Activated CD8-positive, alpha-beta T cell treated with anti-CD3 and anti-CD28 coated beads, Interleukin-2, amount 10 ng/mL, durations not matched to agents 7 days and 5 days (primary cell): ENCODE measurements around the gene TMIGD3. TPM values are rescaled to one million over a fixed set of nuclear protein-coding genes. Genes with fewer than 3 reads are reported as not detected.
"Not testable (repeated sequence)": the region's sequence is repeated elsewhere in the genome, so short reads cannot be mapped to it uniquely, and the experiment has no call there.

Source experiments
- ATAC-seq: fragments of 150-1000 bp; cut with Tn5 transposase; one replicate; pipeline ENCODE4 v1.10.0; 2021; ENCODE audit warnings: moderate library complexity
- CTCF ChIA-PET: fragments of 350-600 bp; sonication (Branson Sonifier 250); formaldehyde crosslinking; loops from one replicate; lab custom pipeline; 2021; ENCODE audit warnings: antibody characterized with exemption; lab: Charles Lee
- POLR2A ChIA-PET: fragments of 350-600 bp; sonication (Branson Sonifier 250); formaldehyde crosslinking; loops from one replicate; lab custom pipeline; 2021; ENCODE audit warnings: antibody characterized with exemption; lab: Charles Lee
- DNase-seq: peaks from one replicate; pipeline ENCODE4 v3.0.0-alpha.2; 2020
- H3K27ac Mint-ChIP-seq: one replicate; pipeline ENCODE4 v1.8.0; 2021; ENCODE audit warnings: mild to moderate bottlenecking, mixed read lengths
- H3K27me3 Mint-ChIP-seq: one replicate; pipeline ENCODE4 v1.8.0; 2021; ENCODE audit warnings: low read depth, mixed read lengths
- H3K36me3 Mint-ChIP-seq: one replicate; pipeline ENCODE4 v1.8.0; 2021; ENCODE audit warnings: low read depth, mixed read lengths
- H3K4me1 Mint-ChIP-seq: one replicate; pipeline ENCODE4 v1.8.0; 2021; ENCODE audit warnings: low read depth, mixed read lengths
- H3K4me3 Mint-ChIP-seq: one replicate; pipeline ENCODE4 v1.8.0; 2021; ENCODE audit warnings: mild to moderate bottlenecking, mixed read lengths
- H3K9me3 Mint-ChIP-seq: one replicate; pipeline ENCODE4 v1.8.0; 2022; ENCODE audit warnings: mixed read lengths; ENCODE audit not compliant: insufficient read depth
- total RNA-seq, 2 experiments: library from RNA; stranded (reverse); gene quantifications; one replicate each; pipeline ENCODE4 v1.2.3, GENCODE V29; 2021

The TMIGD3 gene
- total RNA-seq, result not detected

DNA sequence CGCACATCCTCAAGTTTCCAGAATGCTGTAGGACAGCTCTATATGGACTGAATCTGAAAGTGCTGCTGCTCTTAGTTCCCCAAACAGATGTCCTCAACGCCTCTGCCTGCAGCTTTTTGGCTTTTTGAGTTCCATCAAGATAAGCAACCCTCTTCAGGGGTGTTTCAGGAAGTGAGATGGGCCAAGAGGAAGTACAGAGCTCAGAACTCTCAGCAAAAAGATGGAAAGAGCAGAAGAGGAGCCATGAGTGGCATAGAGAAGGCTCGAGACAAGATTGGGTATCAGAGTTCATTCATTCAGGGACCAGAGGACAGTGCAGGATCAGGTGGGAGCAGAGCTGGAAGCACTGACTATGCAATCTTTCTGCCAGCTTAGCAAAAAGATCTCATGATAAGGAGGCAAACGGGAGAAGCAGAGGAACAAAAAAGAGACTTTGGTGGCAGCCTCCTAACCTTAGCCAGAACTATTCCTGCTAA, at the start of gene TMIGD3, which contains the start of gene ADORA3:
Gene TMIGD3, minus strand, starts transcription at position 49 of the 476 bp plus-strand sequence. CDS start 279 bp downstream, outside the sequence.
Gene ADORA3, minus strand, starts transcription at position 49 of the 476 bp plus-strand sequence. CDS start 279 bp downstream, outside the sequence.
- Mint-ChIP-seq H3K27ac (peak within 1 kb of the TSS; percentile 70), H3K4me1 (peaks cover 62% of the 10 kb centered on the region), H3K27me3 (no peaks in the 10 kb centered on the region), H3K9me3 (no peaks in the 10 kb centered on the region), H3K4me3 (peak within 1 kb of the TSS; percentile 2), H3K36me3 (no peaks in the 10 kb centered on the region)
- ATAC-seq (no peak), DNase-seq (no peak)
- ChIA-PET POLR2A (interaction anchor here (0.7 kb wide), 1 partner anchor 52 kb away, joined by 3 read pairs; no protein-coding TSS in a partner anchor), CTCF (interaction anchor here (0.8 to 2.4 kb wide), 8 partner anchors 8 to 265 kb away, joined by 3 to 9 read pairs (median 5); no protein-coding TSS in a partner anchor)

DNA sequence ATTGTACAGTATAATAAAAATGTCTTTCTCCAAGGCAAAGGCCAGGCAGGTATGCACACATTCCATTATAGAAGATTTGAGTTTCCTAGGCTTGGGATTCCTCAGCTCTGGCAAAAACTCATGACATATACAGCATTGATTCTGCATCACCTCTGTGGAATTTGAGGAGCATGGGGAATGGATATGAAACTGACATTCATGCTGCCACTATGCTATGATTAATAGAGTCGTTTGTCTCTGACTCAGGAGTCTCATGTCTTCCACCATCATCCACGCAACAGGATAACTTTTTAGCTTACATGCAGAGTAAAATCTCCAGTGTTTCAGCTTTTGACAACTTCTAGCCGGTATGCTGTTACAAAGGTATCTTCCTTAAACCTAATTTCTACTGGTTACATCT, 49.8 kb upstream of the TMIGD3 start:
- H3K27ac Mint-ChIP-seq, result no peak overlapping the region
- H3K9me3 Mint-ChIP-seq, result no peaks in the 10 kb centered on the region
- POLR2A ChIA-PET, result interaction anchor here (0.6 kb wide), 1 partner anchor 235 kb away, joined by 4 read pairs; no protein-coding TSS in a partner anchor
- DNase-seq, result no peak
- no peak overlapping the region for H3K4me3 Mint-ChIP-seq
- ATAC-seq, result no peak
- CTCF ChIA-PET, result interaction anchor here (0.8 to 3.7 kb wide), 2 partner anchors 36 to 45 kb away, joined by 3 to 15 read pairs; no protein-coding TSS in a partner anchor
- H3K36me3 Mint-ChIP-seq, result peaks cover 3% of the 10 kb centered on the region
- H3K27me3 Mint-ChIP-seq, result no peaks in the 10 kb centered on the region
- H3K4me1 Mint-ChIP-seq, result peaks cover 4% of the 10 kb centered on the region

DNA sequence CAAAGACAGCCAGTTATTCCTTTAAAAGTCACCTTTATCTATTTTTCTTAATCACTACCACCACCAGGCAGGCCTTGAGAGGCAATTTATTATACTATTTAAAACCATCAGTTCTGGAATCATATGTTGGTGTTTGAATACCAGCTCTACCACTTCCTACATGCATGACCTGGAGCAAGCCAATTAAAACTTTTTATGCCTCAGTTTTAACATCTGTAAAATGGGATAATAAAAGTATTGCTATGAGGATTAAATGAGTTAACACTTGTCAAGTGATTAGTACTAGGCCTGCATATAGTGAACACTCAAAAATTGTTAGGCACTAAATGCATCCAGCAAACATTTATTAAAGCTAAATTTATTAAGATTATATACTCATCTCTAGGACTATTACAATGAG, 49.2 kb upstream of the TMIGD3 start:
- ChIA-PET POLR2A (interaction anchor here (0.6 to 0.7 kb wide), 2 partner anchors 27 to 236 kb away, joined by 4 read pairs; no protein-coding TSS in a partner anchor), CTCF (interaction anchor here (0.8 to 3.7 kb wide), 2 partner anchors 36 to 44 kb away, joined by 3 to 15 read pairs; no protein-coding TSS in a partner anchor)

DNA sequence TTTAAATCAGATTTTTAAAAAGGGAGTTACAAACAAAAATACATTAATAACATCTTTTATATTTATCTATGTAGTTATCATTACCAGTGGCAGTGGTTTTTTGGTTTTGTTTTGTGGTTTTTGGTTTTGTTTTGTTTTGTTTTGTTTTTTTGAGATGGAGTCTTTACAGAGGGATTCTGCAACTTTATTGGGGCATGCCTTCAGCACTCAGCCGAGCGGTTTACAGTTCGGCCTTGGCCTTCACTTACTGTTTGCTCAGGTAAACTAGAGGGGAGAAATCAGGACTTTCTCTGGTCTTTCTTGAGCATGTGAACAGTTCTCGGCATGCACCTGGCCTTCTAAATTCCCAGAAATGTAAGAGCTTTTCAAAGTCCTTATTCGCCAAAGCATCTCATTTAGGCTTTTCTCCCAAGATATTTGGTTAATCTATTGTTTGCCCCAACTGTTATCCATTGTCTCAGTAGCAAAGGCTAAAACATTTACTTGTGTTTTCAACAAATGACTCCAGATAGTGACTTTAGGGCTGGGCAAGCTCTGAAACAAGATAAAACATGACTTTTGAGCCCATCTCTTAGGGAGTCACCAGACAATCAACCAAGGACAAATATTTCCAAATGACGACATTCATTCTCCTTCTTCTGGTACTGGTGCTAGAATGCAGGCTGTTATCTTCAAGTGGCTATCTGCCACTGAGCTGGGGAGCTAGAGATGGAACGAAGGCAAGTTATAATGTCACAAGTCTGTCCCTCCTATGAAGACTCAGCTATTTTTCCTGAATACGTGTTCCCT, 48.4 kb upstream of the TMIGD3 start:
- Mint-ChIP-seq H3K9me3 (no peaks in the 10 kb centered on the region), H3K4me3 (no peak overlapping the region), H3K27ac (no peak overlapping the region), H3K4me1 (peaks cover 4% of the 10 kb centered on the region), H3K36me3 (peaks cover 3% of the 10 kb centered on the region), H3K27me3 (no peaks in the 10 kb centered on the region)
- no peak for DNase-seq
- CTCF ChIA-PET, result interaction anchor here (1.4 to 3.7 kb wide), 3 partner anchors 12 to 43 kb away, joined by 4 to 15 read pairs (median 5); no protein-coding TSS in a partner anchor
- ATAC-seq, result no peak
- POLR2A ChIA-PET, result interaction anchor here (0.7 kb wide), 1 partner anchor 27 kb away, joined by 4 read pairs; no protein-coding TSS in a partner anchor

More for the DNA sequence above, 49.2 kb upstream of the TMIGD3 start:
- Mint-ChIP-seq H3K27me3 (no peaks in the 10 kb centered on the region), H3K36me3 (peaks cover 3% of the 10 kb centered on the region), H3K4me1 (peaks cover 4% of the 10 kb centered on the region), H3K27ac (no peak overlapping the region), H3K9me3 (no peaks in the 10 kb centered on the region), H3K4me3 (no peak overlapping the region)
- no peak for ATAC-seq
- DNase-seq, result no peak

DNA sequence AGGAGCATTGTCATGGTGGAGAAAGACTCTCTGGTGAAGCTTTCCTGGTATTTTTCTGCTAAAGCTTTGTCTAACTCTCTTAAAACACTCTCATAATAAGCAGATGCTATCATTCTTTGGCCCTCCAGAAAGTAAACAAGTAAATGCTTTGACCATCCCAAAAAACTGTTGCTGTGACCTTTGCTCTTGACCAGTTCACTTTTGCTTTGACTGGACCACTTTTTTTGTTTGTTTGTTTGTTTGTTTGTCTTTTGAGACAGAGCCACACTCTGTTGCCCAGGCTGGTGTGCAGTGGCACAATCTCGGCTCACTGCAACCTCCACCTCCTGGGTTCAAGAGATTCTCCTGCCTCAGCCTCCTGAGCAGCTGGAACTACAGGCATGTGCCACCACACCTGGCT, 44.4 kb upstream of the TMIGD3 start:
- H3K27me3 Mint-ChIP-seq, ATAC-seq, H3K4me1 Mint-ChIP-seq, H3K36me3 Mint-ChIP-seq, DNase-seq, H3K27ac Mint-ChIP-seq, H3K9me3 Mint-ChIP-seq, H3K4me3 Mint-ChIP-seq, CTCF ChIA-PET, POLR2A ChIA-PET: not testable (repeated sequence)

DNA sequence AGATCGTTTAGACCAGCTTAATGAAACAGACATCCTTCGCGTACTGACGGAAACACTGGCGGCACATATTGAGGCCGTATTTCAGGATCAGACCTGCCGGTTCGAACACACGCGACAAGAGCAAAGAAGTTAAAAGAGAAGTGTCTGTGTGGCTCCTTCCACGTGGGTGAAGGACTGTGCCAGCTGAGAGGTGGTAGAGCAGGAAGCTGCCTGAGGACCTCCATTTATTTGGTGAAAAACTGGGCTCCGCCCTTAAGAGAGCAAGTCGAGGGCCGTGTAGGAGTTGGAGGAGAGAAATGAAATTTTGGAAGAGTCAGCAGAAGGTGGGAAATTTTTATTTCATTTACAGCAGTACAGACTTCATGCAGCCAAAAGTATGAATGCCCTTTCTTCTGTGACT, 38.8 kb upstream of the TMIGD3 start:
- ChIA-PET POLR2A (no interaction called here), CTCF (interaction anchor here (2.9 kb wide), 1 partner anchor 26 kb away, joined by 9 read pairs; no protein-coding TSS in a partner anchor)
- no peaks in the 10 kb centered on the region for H3K36me3 Mint-ChIP-seq

DNA sequence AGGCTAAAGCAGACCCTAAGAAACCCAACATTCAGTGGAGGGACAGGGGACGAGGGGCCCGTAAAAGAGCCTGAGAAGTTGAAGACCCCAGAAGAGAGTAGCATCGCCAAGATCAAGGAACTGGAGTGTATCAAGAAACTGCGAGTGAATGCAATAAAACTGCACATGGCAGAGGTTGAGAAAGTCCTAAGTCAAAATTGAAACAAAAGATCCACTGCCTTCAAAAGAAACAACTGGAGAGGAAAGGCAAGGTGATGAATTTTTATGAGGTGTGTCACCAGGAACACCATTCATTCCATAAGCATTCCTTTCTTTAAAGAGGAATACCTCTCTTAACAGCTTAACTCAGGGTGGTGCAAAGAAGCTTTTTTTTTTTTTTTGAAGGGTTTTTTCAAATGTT, 38.3 kb upstream of the TMIGD3 start:
- H3K4me1 Mint-ChIP-seq, result peaks cover 5% of the 10 kb centered on the region
- H3K36me3 Mint-ChIP-seq, result no peaks in the 10 kb centered on the region
- ChIA-PET POLR2A (interaction anchor here (0.6 kb wide), 1 partner anchor 197 kb away, joined by 3 read pairs; no protein-coding TSS in a partner anchor), CTCF (interaction anchor here (2.9 kb wide), 1 partner anchor 26 kb away, joined by 9 read pairs; no protein-coding TSS in a partner anchor)
- DNase-seq (no peak), ATAC-seq (no peak)
- H3K9me3 Mint-ChIP-seq, result peaks cover 5% of the 10 kb centered on the region
- peaks cover 3% of the 10 kb centered on the region for H3K27me3 Mint-ChIP-seq
- H3K27ac Mint-ChIP-seq, result no peak overlapping the region
- H3K4me3 Mint-ChIP-seq, result no peak overlapping the region

More for the DNA sequence above, 38.8 kb upstream of the TMIGD3 start:
- H3K4me3 Mint-ChIP-seq, result no peak overlapping the region
- no peak overlapping the region for H3K27ac Mint-ChIP-seq
- peaks cover 5% of the 10 kb centered on the region for H3K4me1 Mint-ChIP-seq
- H3K27me3 Mint-ChIP-seq, result peaks cover 3% of the 10 kb centered on the region
- DNase-seq, result no peak
- H3K9me3 Mint-ChIP-seq, result peaks cover 5% of the 10 kb centered on the region
- ATAC-seq, result no peak

DNA sequence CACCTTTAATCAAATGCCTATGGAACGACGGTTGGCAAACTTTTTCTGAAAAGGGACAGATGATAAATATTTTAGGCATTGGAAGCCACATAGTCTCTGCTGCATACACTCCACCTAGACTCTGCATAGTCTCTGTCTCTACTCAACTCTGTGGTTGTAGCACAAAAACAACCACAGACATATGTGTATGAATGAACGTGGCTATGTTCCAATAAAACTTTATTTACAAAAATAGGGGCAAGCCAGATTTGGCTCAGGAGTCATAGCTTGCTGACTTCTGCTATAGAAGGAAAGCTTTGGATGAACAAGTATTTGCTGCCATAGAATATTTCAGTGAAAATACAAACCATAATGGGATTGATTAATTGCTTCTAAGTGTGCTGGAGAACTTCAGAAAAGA, 37.5 kb upstream of the TMIGD3 start:
- no peaks in the 10 kb centered on the region for H3K36me3 Mint-ChIP-seq
- H3K4me3 Mint-ChIP-seq, result no peak overlapping the region
- H3K4me1 Mint-ChIP-seq, result peaks cover 5% of the 10 kb centered on the region
- POLR2A ChIA-PET, result no interaction called here
- peaks cover 5% of the 10 kb centered on the region for H3K9me3 Mint-ChIP-seq
- H3K27ac Mint-ChIP-seq, result no peak overlapping the region
- H3K27me3 Mint-ChIP-seq, result no peaks in the 10 kb centered on the region
- ATAC-seq (no peak), DNase-seq (no peak)
- CTCF ChIA-PET, result interaction anchor here (1.0 to 2.9 kb wide), 2 partner anchors 25 to 33 kb away, joined by 3 to 9 read pairs; no protein-coding TSS in a partner anchor

DNA sequence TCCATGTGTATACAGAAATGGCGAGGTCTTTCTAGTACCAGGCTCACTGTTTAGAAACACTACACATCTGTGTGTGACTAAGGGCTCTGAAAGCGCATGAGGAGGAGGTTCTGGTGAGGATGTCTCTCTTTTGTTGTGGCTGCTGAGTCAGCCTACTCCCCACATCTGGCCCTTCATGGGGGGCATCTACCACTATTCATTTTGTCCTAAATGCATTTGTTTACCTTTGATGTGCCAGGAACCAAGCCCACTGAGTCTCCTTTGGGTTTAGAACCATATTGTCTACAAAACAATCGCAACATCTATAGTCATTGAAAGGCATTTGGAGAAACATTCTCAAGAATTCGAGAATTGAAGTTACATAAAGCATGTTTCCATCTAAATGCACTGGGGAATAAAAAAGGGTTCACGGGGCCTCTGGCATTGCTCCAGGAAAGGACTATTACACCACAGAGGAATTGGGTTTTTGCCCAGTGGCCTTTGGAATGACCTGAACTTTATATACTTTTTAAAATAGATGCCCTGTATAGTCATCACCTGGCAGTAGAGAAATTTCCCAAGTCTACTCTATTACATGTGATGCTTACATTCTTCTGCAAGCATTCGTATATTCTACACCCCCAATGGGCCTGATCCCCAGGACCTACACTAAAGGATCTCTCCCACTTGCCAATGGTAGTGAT, 35.1 kb upstream of the TMIGD3 start:
- Mint-ChIP-seq H3K4me1 (peaks cover 5% of the 10 kb centered on the region), H3K27me3 (no peaks in the 10 kb centered on the region), H3K9me3 (no peaks in the 10 kb centered on the region), H3K27ac (no peak overlapping the region), H3K36me3 (no peaks in the 10 kb centered on the region), H3K4me3 (no peak overlapping the region)
- CTCF ChIA-PET, result no interaction called here
- POLR2A ChIA-PET, result no interaction called here
- DNase-seq (no peak), ATAC-seq (no peak)

DNA sequence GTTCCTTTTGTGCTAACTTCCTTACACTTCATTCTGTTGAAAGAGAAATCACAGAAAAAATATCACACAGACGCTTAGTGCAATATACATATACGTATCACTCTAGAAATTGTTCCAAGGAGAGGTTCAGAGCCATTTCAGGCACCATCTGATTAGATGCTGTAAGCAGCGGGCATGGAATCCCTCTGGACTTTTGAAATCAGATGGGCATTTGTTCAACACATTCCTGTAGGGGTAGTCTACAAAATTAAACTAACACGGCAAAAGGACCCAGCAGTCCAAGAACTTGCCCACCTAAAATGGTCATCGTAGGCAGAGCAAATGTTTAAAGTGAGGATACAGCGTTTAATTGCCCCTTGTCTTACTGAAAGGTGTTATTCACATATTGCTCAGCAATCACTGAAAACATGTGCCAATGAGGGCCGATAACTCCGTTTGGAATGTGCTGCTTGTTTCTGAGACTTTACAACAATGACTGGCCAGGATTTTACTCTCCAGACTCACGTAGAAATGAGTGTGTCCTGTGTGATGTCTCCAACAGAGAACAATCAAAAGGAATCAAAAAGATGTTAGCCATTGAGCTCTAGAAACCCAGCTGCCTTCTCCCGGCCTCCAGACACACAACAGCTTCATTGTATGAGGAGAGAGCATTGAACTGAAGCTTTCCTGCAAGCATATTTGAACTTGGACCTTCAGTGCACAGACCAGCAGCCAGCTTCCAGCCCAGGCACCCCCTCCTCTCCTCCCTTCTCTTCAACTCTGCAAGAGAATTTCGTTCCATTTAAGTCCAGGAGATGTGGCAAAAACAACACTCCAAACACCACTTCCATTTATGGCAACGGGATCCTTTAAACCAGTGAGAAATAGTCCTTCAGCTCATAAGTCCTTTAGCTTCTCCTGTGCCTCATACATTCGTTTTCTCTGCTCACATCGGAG, 32.1 kb upstream of the TMIGD3 start:
- CTCF ChIA-PET, result no interaction called here
- H3K4me3 Mint-ChIP-seq, result no peak overlapping the region
- POLR2A ChIA-PET, result no interaction called here

More for the DNA sequence above, 32.1 kb upstream of the TMIGD3 start:
- DNase-seq (no peak), ATAC-seq (no peak)
- Mint-ChIP-seq H3K27me3 (no peaks in the 10 kb centered on the region), H3K27ac (no peak overlapping the region), H3K9me3 (peaks cover 3% of the 10 kb centered on the region), H3K4me1 (peaks cover 5% of the 10 kb centered on the region), H3K36me3 (no peaks in the 10 kb centered on the region)
